HG03159 (cell line): ENCODE results near the gene HPD.
"Not testable (repeated sequence)": the region's sequence is repeated elsewhere in the genome, so short reads cannot be mapped to it uniquely, and the experiment has no call there.

Experiments used
- ATAC-seq: cut with Tn5 transposase; IDR thresholded peaks from one replicate; pipeline ENCODE4 v1.9.1; 2021; ENCODE audit warnings: mild to moderate bottlenecking, moderate library complexity; ENCODE audit not compliant: unreplicated experiment

The HPD gene

DNA sequence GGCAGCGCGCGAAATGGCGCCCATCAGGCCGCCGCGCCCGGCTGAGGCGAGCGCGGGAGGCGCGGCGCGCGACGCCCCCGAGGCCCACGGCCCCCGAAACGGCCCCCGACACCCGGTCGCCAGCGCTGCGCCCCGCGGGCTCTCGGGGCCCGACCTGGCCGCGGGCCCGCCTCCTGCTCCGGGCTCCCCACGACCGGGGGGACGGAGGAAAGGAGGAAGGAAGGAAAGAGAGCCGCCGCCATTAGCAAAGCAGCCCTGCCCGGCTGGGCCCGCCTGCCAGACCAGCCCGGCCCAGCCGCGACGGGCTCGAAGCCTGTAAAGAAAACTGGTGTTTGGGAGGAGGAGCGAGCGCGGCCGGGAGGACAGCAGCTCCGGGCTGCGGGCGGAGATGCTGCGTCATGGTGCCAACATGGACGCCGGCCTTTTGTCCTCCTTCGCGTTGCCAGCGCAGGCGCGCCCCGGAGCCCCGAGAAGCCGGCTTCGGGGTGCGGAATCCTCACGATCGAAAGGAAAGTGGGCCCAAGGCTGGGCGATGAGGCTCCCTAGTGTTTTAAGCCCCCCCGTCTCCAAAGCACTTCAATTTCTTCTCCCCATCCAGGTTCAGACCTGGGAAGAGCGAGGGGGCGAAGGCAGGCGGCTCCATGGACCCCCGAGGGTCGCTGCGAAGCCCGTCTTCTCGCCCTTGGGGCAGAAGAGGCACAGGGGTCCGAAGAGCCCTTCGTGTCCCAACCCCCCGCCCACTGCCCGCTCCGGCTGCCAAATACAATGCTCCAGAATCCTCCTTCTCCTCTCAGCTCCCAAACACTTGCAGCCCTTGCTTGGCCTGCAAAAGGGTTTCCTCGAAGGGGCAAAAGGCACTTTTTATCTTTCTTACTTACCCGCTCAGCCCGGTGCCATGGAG is 57.7 kb downstream of the HPD start:
- ATAC-seq, result no peak

DNA sequence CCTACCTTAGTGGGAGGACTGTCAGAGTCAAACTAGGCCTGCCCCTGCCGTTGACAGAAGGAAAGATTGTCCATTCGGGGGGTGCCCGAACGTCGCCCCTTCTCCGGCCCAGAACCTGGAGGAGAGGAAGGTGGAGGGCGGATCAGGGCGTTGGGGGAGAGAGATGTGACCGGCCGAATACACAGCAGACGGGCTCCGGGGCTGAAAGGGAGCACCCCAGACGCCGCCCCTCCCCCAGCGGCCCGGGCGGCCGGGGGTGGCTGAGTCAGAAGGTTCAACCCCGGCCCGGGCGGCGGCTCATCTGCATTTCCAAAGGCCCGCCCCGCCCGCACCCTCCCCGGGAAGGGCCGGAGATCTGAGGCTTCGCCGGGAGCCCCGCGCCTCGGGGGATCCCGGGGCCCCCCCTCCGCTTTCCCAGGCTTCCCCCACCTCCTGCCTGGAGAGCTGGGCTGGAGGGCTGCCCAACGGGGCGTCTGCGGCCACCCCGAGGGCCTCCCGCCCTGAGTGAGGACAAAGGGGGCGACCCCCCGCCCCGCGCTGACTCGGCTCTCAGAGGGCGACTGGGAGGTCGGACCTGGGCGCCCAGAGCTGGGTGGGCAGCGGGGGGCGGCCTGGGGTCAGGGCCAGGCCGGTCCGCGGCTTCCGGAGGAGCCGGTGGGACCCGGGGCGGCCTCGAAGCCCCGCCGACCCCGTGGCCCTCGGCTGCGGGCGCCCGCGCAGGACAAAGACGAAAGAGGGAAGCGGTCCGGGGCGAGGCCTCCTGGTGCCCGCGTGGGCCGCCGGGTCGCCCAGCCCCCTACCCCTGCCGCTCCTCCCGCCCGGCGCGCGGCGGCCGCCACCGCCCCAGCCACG is 58.6 kb downstream of the HPD start:
- ATAC-seq, result no peak

DNA sequence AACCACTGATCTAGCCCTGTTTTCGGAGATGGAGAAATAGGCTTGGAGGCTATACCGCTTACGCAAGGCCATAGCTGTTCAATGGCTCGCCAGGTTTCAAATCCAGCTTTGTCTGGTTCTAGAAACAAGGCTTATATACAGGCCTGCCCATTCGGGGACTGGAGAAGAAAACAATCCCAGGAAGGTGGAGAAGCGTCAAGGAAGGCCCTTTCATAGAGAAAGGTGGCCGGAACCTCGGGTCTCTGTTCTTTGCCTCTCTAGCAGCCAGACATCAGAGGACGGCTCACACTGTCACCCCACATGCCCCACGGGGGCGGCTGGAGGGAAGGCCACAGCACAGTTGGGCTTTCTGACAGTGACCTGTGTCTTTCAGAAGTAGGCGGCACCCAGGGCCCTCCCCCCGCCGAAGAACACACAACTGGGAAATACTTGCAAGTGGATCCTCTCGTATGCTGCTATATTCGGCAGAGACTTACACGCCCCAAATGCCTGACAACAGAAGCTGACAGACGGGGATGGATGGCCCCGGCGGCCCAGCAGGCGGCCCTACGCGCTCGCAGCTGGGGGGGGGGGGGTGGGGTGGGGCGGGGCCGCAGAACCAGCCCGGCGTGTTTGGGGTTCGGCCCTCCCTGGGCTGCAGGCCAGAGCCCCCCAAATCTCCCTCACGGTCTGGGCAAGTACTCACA is 59.4 kb downstream of the HPD start:
- ATAC-seq, result no peak

DNA sequence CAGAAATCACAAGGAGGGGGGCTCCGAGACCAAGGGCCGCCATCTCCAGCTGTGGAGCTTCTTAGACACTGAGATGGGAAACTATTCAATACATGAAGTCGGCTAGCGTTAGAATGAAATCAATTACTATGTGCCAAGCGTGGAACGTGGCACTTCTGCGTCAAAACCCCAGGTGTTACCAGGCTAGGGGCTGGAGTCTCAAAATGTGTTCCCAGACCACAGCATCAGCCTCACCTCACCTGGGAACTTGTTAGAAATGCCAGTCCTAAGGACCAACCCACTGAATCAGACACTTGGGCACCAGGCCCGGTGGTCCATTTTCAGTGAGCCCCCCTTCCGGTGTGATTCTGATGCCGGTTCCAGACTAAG is 59.9 kb downstream of the HPD start:
- no peak for ATAC-seq

DNA sequence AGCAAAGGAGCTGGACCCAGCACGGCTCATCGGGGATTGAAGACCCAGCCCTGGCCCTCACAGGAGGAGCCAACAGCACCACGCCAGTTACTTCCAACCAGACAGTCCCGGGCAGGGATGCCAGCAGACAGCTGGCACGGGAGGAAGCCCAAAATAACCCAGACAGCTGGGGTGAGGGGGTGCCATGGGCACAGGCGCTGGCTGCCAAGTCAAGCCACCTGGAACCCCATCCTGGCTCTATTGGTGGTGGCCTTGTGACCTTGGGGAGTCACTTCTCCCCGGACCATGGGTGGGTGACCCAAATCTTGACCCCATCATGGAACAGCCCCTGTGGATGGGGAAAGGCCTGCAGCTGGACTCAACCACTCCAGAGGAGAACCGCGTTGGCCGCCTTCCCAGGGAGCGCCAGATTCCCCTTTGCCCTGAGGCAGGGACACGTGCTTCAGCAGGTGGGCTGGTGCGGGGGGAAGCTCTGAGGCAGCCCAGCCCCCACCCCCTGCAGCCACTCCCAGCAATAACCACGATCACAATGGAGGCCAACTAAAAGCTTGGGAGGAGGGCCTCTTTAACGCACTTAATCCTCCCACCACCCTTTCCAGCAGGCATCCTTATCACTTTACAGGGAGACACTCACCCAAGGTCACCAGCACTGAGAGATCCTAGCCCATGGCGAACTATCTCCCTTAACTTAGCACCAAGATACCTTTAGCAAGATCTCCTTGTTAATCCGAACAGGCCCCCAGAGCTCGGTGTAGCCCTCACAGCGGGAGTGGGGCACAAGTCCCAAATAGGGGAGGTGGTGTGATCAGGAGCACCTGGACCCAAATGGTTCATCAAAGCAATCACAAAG is 60.5 kb downstream of the HPD start:
- no peak for ATAC-seq

DNA sequence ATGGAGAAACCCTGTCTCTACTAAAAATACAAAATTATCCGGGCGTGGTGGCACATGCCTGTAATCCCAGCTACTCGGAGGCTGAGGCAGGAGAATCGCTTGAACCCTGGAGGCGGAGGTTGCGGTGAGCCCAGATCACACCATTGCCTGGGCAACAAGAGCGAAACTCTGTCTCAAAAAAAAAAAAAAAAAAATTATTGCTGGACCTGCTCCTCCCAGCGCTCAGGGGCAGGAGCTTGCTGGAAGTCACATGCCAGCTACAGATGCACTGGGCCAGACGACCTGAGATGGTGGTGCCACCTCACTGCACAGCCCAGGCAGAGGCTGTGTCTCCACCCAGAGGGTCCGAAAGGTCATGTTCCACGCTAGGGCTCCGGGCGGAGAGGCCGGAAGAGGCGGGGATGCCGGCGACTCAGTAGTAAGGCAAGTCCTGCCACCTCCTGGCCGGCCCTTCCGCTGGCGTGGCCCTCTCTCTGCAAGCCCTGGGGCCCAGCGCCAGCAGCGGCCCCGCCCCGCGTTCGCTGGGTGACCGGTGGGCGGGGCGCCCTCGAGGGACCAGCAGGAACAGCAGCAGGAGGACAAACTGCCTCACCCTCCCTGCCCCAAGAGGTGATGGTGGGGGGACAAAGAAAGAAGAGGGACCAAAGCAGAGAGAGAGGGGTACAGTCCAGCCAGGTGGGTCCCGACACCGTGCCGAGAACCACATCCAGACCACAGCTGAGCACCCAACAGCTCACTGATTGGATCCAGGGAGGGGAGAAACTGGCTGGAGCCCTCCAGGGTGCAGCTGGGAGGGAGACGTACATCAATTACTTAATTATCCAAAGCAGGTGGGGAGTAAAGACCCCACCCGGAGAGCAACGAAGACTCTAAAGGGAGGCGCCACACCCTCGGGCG is 61.6 kb downstream of the HPD start:
- no peak for ATAC-seq

DNA sequence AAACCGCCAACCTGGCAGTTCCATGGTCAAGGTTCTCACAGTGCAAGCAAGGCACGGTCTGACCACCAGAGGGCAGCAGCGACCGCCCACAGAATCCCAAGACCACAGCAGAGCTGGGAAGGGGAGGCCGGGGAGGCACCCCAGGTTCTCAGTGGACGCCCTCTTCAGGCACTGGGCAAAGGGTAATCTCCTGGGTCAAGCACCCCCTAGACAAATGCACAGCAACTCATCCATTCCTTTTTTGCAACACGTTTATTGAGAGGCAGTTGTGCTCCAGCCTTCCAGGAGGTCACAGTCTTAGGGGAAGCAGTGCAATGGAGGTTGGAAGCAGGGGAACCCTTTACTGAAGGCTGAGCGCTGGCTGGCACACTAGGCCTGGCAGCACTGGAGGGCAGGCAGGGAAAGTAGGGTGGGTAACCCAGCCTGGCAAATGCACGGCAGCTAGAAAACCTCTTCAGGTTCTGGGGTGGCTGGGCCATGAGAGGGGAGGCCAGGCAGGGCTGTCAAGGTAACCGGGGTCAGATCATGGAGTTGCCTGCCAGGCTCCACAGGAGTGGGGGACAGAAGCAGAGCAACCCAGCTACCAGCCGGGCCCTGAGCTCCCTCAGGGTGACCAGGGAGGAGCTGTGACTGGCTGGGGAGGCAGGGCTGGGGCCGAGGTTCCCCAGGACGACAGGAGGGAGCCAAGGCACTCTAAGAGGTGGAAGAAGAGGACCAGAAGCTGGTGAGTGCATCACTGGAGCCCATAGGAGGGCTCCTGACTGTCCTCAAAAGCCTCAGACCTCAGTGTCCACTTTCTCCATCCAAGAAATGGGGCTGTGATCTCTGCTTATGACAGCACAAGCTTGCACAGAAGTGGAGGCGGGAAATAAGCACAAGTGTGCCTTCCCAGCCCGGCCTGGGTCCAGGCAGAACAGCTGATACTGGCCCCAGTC is 63.4 kb downstream of the HPD start:
- ATAC-seq, result no peak

DNA sequence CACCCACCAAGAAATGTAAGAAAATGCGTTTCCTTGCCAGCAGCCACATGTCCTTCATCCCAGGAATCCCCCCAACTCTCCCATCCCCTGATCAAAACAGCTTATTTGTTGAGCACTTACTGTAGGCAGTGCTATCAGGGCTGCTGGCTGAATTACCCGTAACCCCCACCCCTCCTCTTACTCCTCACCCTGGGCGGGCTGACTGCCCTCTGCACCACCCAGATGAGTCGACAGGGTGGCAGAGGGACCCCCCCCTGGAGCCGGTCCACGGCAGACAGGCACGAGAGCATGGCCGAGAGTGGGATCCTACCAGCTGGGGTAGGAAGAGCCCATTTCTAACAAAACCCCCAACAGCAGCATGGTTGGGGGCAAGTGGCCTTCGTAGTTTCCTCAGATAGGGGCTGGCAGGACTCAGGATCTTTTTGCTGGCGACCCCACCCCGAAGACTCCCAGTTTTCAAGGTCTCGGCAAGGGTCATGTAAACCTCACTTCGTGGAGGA is 64.1 kb downstream of the HPD start:
- no peak for ATAC-seq

DNA sequence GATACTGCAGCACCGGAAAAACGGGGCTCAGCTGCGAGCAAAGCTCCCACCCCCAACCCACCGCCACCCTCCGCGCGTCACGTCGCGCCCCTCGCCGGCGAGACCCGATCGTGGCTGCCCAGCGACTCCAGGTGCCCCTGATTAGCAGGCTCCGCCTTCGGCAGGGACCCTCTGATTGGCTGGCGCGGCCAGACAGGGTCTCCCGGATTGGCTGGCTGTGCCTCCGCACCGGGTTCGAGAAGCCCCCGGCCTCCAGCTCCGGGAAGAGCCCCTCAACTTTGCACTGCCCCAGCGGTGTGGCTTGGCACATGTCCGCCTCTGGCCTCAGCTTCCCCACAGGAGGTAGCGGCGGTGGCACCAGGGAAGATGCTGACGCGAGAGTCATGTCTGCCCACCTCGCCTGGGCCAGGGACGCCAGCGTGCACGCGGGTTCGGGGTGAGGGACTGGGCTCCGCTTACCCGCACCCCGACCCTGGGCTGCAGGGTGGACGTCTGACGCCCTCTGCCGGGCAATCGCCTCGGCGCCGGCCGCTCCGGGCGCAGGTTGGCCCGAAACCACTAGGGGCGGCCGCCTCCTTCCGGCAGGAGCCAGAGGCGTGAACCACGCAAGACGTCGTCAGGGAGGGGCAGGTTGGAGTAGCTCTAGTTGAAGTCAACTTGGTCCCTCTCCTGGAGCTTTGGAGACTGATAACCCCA is 64.7 kb downstream of the HPD start:
- peak; percentile 44 for ATAC-seq

DNA sequence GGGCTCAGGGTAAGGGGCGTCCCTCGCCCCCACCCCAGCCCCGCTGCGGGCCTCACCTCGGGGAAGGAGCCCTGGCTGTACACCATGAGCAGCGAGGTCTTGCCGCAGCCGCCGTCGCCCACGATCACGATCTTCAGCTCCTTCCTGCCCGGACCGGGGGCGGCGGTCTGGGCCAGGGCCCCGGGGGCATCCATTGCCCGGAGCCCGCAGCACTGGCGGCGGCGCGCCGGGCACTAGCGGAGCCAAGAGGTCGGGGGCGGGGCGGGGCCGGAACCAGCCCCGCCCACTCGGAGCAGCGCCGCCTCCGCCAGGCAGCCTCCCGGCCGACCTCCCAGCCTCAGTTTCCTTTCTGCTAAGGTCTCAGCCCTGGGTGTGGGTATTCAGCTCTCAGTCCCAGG is 65.2 kb downstream of the HPD start, which contains the start of gene RHOF:
Gene RHOF, minus strand, starts transcription at position 249 of the 398 bp plus-strand sequence. Its CDS starts 55 bp downstream, at position 194.
- ATAC-seq, result peak; percentile 16

DNA sequence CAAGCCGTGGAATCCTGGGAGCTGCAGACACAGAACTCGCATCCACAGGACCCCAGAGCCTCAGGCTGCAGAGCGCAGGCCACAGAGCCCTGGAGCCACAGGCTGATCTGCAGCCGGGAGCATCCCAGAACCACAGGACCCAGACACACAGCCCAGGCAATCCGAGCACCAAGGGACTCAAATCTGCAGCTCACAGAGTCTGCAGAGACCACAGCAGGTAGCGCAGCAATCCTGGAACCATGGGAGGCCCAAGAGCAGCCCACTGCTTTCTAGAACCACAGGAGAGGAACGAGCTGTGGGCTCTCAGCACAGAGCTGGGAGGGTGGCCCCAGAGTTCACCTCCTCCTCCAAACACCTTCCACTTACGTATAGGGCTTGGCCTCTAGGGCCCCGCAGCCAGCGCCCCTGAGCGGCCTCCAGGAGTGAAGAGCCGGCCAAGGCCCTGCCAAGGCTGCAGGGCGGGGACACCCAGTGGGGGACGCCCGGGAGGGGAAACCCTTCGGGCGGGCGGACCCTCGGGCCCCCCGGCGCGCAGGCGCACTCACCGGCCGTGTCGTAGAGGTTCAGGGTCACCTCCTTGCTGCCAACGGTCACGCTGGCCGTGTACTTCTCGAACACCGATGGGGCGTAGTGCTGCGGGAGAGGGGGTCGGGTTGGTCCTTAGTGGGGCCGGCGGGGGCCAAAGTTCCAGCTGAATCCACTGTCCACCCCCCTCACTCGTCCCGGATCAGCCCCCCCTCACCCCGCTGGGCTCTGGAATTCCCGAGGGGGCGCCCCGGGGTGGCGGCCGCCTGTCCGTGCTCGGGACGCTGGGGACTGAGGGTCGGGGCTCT is 65.8 kb downstream of the HPD start:
- no peak for ATAC-seq

DNA sequence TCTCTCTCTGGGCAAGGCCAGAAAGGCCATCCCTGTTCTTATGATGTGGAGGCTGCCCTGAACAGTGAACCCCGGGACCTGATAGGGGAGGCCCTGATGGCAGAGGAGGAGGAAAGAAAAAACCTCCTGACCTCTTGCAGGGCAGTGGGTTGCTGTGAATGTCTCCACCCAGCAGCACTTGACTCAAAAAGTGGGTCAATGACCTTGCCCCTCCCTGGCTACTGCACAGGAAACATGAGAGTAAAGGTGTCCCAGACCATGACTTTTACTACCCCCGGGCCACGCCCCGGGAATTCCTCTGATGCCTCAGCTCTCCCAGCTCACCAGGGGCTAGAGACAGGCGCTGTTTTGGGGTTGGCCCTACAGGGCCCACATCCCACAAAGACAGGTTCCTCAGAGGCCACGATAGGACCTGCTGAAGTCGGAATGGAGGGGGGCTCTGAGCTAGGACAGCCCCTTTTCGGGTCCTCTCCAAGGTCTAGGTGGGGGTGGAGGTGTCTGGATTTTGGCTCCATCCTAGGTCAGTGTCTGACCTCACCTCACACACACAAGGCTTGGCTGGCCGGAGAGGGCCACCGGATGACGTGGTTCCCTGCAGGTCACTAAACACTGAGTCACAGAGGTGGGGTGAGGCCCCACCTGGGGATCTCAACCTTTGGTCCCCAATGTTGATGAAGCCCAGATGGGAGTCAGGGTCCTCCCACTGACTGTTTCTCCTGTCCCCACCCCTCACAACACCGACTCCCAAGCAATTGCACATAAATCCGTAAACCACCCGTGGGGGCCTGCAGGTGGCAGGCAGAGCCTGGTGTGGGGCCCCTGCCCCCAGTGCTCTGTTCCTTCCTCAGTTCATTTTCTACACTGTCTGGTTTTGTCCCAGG is 66.7 kb downstream of the HPD start:
- no peak for ATAC-seq

DNA sequence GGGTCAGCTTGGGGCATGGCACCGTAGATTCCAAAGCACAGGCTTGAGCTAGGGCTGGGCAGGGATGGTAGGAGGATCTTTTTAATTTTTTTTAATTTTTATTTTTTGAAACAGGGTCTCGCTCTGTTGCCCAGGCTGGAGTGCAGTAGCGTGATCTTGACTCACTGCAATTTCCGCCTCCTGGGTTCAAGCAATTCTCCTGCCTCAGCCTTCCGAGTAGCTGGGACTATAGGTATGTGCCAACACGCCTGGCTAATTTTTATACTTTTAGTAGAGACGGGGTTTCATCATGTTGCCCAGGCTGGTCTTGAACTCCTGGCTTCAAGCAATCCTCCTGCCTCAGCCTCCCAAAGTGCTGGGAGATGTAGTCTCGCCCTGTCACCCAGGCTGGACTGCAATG is 67.9 kb downstream of the HPD start:
- not testable (repeated sequence) for ATAC-seq

DNA sequence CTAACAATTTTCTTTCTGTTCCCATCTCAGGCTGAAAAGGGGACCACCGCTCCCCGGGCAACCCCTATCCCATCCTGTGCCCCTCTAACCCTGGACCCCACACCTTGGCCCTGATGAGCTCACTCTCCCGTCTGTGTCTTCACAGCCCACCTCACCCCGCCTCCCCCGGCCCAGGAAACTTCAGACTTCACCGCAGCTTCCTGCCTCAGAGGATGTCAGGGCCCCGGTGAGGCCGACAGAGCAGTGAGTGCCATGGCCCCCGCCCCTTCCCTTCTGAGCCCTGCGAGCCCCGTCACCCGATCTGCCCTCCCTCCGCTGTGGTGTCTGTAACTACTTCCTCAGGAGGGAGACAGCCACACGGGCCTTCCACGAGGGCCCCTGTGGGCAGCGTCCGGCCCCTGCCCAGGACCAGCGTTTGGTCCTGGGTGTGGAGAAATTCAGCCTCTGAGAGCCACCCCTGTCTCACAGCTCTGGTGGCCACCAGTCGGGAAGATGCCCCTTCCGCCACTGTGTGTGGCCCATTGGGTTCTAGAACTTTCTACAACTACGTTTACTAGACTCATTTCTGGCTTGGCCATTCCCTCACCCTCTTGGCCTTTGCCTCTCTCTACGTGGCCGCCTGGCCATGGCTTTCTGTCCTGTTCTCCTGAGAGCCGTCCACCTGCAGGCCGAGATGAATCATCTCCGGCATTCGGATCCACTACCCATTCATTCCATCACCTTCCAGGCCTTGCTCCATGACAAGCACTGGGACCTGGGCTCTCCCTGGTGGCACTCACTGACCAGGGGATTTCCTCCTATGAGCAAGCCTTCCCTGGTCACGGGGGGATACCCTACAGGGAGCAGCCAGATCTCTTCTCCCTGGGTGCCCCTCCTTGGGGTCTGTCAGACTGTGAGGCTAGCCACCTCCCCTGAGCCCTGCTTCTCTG is 68.6 kb downstream of the HPD start:
- peak; percentile 44 for ATAC-seq
